Epithelial cell of proximal tubule (primary cell): ENCODE data around the gene MGAT2. TPM values are rescaled to one million over a fixed set of nuclear protein-coding genes. Genes with fewer than 3 reads are reported as not detected.
A peak's percentile ranks its signal among the peaks of the same experiment; 100 is the strongest.

Experiments
- DNase-seq: peaks from one replicate; pipeline ENCODE4 v3.0.0-alpha.2; 2011; ENCODE audit warnings: low read depth
- H3K4me3 ChIP-seq: 2 replicates; pipeline ENCODE4 v1.5.1; 2011; ENCODE audit warnings: low read depth, mild to moderate bottlenecking, low read length
- total RNA-seq: library from RNA; depleted of rRNA; stranded (reverse); fragments of >200 nt; gene quantifications from 2 replicates; pipeline ENCODE4 v1.2.3, GENCODE V29; 2015
- TF ChIP-seq, protein P1 (sequence below): conservative IDR thresholded peaks from 2 replicates; pipeline ENCODE4 v1.5.1; 2012; ENCODE audit warnings: low read depth, mild to moderate bottlenecking, low read length

The MGAT2 gene
- 51.7 and 68.1 TPM in 2 replicates for total RNA-seq

DNA sequence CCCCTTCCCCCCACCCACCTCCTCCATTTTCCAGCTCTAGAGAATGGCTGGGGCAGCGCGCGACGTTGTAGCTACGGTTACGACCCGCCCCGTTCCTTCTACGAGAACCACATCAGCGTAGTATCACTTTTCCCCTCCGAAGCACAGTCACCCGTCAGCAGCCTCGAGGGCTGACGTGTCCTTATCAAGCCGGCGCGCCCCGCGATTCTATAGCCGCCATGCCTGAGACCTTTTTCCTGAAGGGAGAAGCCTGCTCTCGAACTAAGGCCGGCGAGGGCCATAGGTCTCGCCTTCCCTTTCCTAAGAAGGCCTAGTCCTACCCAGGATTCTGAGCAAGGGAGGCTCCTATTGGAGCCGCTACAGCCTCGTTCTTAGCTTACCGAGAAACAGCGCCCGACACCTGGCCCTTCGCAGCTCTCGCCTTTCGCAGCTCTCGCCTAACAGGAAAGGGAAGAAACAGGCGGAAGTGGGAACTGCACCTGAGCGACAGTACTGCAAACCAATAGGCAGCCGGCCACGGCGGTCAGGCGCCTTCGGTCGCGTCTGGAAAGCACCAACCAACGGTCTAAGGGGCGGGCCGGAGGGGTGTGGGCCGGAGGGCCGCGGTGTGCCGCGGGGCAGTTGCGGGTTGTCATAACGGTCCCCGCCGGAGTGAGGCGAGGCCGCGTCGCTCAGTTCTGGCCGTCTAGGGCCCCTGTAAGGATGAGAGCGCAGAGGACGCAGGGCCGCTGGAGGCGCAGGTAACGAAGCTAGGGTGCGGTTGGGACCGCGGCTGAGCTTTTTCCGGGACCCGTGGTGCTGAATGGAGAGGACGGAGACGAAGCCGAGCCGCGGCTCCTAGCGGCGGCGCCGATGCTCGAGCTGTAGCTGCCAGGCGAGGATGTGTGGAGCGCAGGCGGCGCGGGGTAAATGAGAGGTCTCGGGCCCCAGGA, at the start of gene MGAT2, which contains the start of gene RPL36AL:
Gene MGAT2 (plus strand): TSS at position 618 of the 932 bp plus-strand sequence. CDS start 470 bp downstream, outside the sequence.
Gene RPL36AL (minus strand): TSS at position 445 of the 932 bp plus-strand sequence. CDS start 1,522 bp downstream, outside the sequence.
- peak; percentile 82 for DNase-seq
- TF ChIP-seq, protein P1, sequence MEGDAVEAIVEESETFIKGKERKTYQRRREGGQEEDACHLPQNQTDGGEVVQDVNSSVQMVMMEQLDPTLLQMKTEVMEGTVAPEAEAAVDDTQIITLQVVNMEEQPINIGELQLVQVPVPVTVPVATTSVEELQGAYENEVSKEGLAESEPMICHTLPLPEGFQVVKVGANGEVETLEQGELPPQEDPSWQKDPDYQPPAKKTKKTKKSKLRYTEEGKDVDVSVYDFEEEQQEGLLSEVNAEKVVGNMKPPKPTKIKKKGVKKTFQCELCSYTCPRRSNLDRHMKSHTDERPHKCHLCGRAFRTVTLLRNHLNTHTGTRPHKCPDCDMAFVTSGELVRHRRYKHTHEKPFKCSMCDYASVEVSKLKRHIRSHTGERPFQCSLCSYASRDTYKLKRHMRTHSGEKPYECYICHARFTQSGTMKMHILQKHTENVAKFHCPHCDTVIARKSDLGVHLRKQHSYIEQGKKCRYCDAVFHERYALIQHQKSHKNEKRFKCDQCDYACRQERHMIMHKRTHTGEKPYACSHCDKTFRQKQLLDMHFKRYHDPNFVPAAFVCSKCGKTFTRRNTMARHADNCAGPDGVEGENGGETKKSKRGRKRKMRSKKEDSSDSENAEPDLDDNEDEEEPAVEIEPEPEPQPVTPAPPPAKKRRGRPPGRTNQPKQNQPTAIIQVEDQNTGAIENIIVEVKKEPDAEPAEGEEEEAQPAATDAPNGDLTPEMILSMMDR, result peak; percentile 39
- peak within 1 kb of the TSS; percentile 95 for H3K4me3 ChIP-seq

DNA sequence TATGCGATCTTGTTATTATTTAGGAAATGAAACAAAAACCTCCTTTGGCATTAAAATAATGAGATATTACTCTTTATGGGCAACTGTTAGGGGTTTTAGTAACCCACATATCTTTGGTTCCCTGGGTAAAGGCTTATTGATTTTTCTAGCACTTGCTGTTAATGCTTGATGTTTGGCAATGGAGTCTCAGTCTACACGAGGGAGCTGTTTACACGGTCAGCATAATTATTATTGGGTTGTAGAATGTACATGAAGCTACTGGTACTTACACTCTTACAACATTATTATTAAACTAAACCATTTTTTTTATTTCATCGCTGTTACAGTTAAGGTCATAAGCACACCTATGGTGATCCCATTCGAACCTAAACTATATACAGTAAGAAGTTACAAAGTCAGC, 46.6 kb upstream of the MGAT2 start:
- H3K4me3 ChIP-seq, result no peak overlapping the region
- TF ChIP-seq, protein P1, result no peak
- DNase-seq, result no peak

DNA sequence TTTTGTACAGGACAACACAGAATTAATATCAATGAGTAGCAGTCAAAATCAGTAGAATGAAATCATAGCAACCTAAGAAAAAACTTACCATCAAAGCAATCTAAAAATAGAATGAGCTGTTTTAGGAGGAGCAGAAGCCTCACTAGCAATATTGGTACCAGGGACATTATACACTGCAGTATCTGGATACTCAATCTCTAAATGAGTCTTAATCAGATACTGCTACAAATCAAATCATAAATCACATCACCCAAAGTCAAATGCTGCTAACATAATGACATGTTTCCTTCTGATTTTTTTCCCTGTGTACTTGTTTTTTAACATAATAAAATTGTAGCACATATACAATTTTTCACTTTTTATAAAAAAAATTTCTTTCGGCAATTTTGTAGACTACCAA, 42.5 kb upstream of the MGAT2 start:
- H3K4me3 ChIP-seq, result no peak overlapping the region
- TF ChIP-seq, protein P1, result no peak
- no peak for DNase-seq

DNA sequence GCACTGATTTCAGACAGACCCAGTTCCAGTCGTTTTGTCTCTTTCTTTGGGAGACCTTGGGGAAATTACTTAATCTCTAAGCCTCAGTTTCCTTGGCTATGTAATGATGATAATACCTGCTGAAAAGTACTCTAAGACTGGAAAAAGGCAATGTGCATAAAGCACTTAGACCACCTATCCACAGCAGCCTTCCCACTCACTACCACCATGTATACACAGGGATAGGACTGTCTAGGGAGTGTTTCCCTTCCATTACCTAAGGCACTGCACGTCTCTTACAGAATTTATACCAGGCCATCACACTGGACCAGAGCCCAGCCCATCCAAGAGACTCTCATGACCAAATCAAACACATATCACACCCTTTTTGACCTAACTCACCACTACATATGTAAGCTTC, 40.8 kb upstream of the MGAT2 start:
- DNase-seq, result no peak
- no peak overlapping the region for H3K4me3 ChIP-seq
- TF ChIP-seq, protein P1, result no peak

DNA sequence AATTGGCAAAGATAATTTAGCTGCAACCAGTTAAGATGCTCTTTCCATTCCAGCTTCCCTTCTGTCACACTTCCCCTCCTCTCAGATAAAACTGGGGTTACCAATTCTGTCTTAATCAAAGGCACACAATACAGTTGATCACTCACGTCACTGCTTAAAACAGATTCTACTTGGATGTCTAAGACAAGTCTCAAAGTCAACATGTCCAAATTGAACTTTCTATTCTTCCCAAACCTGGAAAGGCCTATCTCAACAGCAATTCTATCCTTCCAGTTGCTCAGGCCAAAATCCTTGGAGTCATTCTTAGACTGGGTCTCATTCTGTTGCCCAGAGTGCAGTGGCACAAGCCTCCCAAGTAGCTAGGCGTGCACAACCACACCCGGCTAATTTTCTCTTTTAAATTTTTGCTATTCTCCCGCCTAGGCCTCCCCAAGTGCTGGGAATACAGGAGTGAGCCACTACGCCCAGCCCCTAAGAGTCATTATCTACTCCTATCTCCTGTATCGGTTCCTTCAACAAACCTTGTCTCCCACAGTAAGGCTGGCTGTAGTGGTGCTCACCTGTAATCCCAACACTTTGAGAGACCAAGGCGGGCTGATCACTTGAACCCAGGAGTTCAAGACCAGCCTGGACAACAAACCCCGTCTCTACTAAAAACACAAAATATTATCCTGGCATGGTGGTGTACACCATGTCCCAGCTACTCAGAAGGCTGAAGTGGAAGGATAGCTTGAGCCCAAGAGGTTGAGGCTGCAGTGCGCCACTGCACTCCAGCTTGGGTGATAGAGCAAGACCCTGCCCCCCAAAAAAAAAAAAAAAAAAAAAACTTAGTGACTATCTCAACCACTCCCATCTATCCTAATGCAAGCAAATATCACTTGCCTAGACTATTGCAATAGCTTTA, 39.1 kb upstream of the MGAT2 start:
- DNase-seq, result no peak
- no peak overlapping the region for H3K4me3 ChIP-seq
- TF ChIP-seq, protein P1, result no peak

DNA sequence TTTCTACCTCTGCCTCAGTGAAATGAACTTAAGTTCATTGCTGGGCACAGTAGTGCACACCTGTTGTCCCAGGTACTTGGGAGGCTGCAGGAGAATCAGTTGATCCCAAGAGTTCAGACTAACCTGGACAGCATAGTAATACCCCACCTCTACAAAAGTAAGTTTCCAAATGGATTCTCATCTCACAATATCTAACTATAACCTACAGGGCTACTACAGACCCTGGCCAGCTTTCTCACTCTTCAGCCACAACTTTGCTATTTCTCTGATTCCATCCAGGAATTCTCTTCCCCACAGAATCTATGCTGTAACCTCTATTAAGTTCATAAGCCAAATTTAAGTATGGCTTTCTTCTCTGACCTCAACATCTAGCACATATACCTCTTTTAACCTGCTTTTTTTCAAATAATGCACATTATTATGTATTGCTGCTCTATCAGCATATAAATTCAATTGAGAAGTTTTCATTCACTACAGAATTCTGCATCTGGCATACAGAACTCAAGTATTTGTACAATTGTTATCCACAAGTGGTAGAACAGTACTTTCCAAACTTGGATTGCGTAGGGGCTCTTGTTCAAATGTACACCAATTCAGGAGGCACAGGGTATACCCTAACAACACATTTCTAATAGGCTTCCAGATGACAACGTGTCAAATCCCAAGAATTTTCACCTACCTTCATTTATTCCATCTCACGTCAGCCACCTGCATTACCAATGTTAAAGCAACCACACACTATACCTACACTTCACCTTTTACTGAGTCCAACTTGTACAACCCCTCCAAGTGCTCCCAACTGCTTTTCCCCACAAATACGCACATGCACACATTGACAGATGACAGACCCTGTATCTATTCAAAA, 38.3 kb upstream of the MGAT2 start:
- TF ChIP-seq, protein P1, result no peak
- H3K4me3 ChIP-seq, result no peak overlapping the region
- DNase-seq, result no peak
